ENCODE measurements around the gene SH3RF2. TPM values are rescaled to one million over a fixed set of nuclear protein-coding genes. Genes with fewer than 3 reads are reported as not detected.

The SH3RF2 gene
- total and polyA plus RNA-seq, 2 of the 13 experiments (the other 11 are each of a cell fraction or from before 2014, with no cell fraction given) = 2.6 to 3.7 TPM

GRCh38 chr5:146007270-146007669, 70.9 kb downstream of the SH3RF2 start (continued):
- no peak for TF ChIP-seq ZNF556 (CRISPR knock-in tag; IDR thresholded peaks at IDR 0.05; ENCODE audit: borderline replicate concordance)
- TF ChIP-seq NPAS2 (CRISPR knock-in tag; IDR thresholded peaks at IDR 0.05; ENCODE audit: borderline replicate concordance) = no peak
- TF ChIP-seq ZNF564 (CRISPR knock-in tag; IDR thresholded peaks at IDR 0.05) = no peak
- TF ChIP-seq FOXK2 (IDR thresholded peaks at IDR 0.05) = no peak
- peak; percentile 65 for TF ChIP-seq STAG1 (CRISPR knock-in tag; IDR thresholded peaks at IDR 0.05)
- no peak for TF ChIP-seq ZBTB40 (IDR thresholded peaks at IDR 0.05)
- no peak for TF ChIP-seq ZBTB40 (CRISPR knock-in tag; IDR thresholded peaks at IDR 0.05)
- TF ChIP-seq ZNF644 (CRISPR knock-in tag; IDR thresholded peaks at IDR 0.05; ENCODE audit: low read depth) = peak; percentile 49; the same call in 1 of the 2 replicates
- TF ChIP-seq REXO4 (CRISPR knock-in tag; IDR thresholded peaks at IDR 0.05; ENCODE audit: borderline replicate concordance) = no peak
- TF ChIP-seq ZNF558 (CRISPR knock-in tag; IDR thresholded peaks at IDR 0.05; ENCODE audit: borderline replicate concordance) = no peak
- no peak for TF ChIP-seq MZF1 (CRISPR knock-in tag; IDR thresholded peaks at IDR 0.05; ENCODE audit: borderline replicate concordance)
- no peak for TF ChIP-seq KAT8 (CRISPR knock-in tag; IDR thresholded peaks at IDR 0.05)
- no peak for TF ChIP-seq ZNF24 (IDR thresholded peaks at IDR 0.05)
- TF ChIP-seq ZNF788 (CRISPR knock-in tag; IDR thresholded peaks at IDR 0.05; ENCODE audit: borderline replicate concordance) = no peak
- TF ChIP-seq ZNF484 (CRISPR knock-in tag; IDR thresholded peaks at IDR 0.05; ENCODE audit: borderline replicate concordance, low read depth) = no peak
- TF ChIP-seq CBX2 (IDR thresholded peaks at IDR 0.05; ENCODE audit: low read depth, low read length) = no peak
- TF ChIP-seq CBX2 (CRISPR knock-in tag; IDR thresholded peaks at IDR 0.05; ENCODE audit: low read depth) = no peak
- no peak for TF ChIP-seq ATF2 (CRISPR knock-in tag; IDR thresholded peaks at IDR 0.05)
- no peak for TF ChIP-seq ZNF7 (CRISPR knock-in tag; IDR thresholded peaks at IDR 0.05)
